Stimulated activated CD8-positive, alpha-beta memory T cell treated with anti-CD3 and anti-CD28 coated beads, Interleukin-15, amount 100 ng/mL, for 24 hours (primary cell): Measurements from ENCODE around the gene XPA.

Source experiments
- DNase-seq: peaks from one replicate; pipeline ENCODE4 v3.0.0-alpha.2; 2020; ENCODE audit warnings: low read depth

Gene XPA

DNA sequence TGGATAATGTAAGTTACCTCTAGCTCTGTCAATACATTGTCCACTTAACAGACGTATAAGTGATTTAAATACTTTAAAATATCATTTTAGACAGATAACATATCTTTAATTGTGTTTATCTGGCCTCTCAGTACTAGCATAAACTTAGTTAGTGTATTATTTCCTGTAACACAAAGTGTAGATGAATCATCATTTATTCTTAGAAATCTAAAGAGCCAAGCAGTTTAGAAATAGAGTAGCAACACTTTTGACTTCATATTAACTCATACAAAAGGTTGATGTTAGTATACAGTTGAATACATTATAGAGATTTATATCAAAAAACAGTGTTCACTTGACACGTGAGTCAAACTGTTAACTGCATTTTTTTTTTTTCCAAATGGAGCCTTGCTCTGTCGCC is 45.5 kb downstream of the XPA start:
- DNase-seq, result no peak

DNA sequence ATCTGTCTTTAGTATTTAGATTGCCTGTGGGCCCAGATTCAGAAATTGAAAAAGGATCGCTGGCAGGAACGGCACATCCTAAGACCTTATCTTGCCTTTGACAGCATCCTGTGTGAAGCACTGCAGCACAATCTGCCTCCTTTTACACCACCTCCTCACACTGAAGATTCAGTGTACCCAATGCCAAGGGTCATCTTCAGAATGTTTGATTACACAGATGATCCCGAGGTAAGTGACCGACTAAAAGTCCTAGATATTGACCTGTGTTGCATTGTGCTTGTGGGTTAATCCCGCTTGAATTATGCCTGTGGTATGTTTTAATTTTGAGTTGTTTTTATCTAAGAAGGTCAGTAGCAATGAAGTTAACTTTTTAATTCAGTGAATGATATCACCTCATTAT is 49.1 kb downstream of the XPA start:
- DNase-seq, result no peak

GRCh38 chr9:97645720-97646119 is 51.4 kb downstream of the XPA start:
- no peak for DNase-seq

GRCh38 chr9:97640325-97640724 is 56.8 kb downstream of the XPA start:
- DNase-seq, result no peak

DNA sequence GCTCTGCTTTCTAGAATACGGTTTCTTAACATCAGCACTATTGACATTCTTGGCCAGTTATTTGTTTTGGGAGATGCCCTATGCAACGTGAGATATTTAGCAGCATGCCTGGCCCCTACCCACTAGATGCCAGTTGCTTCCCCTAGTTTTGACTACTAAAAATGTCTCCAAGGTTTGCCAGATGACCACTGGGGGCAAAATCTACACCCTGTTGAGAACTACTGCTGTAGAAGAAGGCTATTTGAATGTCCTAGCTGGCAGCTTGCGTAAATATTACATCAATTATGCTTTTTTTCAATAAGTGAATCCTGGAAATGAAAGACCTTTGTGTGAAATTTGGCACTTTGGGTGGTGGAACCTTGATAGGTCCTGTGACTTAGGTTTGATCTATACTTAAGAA is 58.5 kb downstream of the XPA start:
- DNase-seq, result no peak

GRCh38 chr9:97636903-97637302 is 60.2 kb downstream of the XPA start:
- DNase-seq, result no peak

DNA sequence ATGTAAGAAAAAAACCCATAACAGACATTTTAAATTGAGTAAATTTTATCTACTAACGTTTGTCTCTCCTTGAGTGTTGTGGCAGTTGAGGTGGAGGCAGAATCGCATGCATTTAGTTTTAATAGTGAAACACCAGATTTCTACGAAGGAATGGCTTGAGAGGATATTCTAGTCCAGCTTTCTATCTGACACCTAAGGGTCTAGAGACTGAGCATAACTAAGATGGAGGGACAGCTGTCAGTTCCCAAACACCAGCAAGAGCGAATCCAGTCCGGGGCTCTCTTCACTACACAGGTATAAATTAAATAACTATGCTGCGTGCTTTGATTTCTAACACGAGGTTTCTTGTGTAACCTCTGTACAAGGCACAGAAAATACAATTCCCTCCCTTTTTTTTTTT is 62.1 kb downstream of the XPA start:
- no peak for DNase-seq

DNA sequence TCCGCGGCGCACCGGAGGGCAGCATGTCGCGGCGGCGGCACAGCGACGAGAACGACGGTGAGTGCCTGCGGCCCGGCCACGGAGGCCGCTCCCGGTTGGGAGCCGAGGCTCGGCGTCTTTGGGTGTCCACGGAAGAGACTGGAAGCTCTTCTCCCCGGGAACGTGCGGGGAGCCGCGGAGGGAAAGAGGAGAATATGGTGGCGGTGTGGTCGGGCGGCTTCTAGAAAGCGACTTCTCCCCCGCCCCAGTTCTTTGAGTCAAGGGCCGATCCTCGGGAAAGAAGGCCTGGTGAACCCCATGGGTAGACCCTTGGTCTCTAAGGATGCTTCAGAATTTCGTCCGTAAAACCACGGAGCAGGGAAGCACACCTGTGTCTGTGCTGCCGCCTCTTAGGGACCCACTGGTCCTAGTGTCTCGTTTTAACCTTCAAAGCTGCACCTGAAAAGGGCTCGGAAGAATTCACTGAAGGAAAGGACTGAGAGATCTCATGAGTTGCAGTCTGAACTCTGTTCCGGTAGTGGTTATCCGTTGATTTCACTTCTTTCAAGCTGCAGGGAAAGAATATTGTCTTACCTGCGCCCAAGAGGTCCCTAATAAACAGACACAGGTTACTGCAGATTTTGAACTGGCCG is 63.2 kb downstream of the XPA start:
- DNase-seq, result no peak

- peak; percentile 87 for DNase-seq
Observed at GRCh38 chr9:97632985-97633858, 63.9 kb downstream of the XPA start, which contains the start of the genes NCBP1 and TSTD2. NCBP1 (plus strand) TSS chr9:97633821; CDS start chr9:97633882, 61 bp downstream. TSTD2 (minus strand) TSS chr9:97633368; CDS start chr9:97627562, 5,806 bp downstream.

GRCh38 chr9:97632248-97632984 is 64.7 kb downstream of the XPA start:
- no peak for DNase-seq

DNA sequence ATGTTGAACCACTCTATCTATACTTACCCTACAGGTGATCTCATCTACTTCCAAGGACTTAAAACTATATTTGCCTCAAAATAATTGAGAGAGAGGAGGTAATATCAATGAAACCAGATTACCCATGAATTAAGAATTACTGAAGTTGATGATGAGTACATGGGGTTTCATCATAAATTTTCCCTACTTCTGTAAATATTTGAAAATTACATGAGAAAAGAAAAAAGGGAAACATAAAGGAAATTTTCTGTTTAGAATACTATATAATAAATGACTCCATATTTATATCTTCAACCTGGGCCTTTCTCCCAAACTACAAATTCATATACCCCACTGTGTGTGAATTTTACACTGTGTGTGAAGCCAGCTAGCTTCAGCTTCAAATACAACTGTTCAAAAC is 66.5 kb downstream of the XPA start:
- no peak for DNase-seq

GRCh38 chr9:97629156-97629555 is 68.0 kb downstream of the XPA start:
- no peak for DNase-seq

- no peak for DNase-seq
Observed at GRCh38 chr9:97628668-97629067, 68.5 kb downstream of the XPA start.

DNA sequence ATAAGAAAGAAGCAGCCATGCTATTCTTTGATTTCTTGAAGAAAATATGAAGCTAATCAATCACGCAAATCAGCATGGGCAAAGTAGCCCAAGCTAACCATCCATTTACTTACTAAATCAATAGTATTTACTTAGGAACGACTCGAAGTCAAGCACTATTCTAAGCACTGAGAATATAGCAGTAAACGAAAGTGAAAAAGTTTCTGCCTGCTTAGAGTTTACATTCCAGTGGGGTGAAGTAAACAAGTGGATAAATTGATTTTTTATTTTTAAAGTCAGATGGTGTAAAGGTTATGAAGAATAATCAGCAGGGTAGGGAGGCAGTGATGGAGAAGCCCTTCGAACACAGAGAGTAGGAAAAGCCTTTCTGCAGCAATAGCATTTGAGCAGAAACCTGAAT is 69.5 kb downstream of the XPA start:
- DNase-seq, result no peak

- no peak for DNase-seq
Observed at GRCh38 chr9:97625620-97626019, 71.5 kb downstream of the XPA start.
